ENCODE results near the gene IQSEC1. TPM values are rescaled to one million over a fixed set of nuclear protein-coding genes. Genes with fewer than 3 reads are reported as not detected.

Gene IQSEC1
- total and polyA plus RNA-seq, 9 of the 15 experiments (the other 6 are each of a cell fraction or from before 2014, with no cell fraction given), result 0.56 to 39.0 (median 6.8) TPM

- TF ChIP-seq AFF4 (CRISPR knock-in tag; IDR thresholded peaks at IDR 0.05) (no peak), NONO (IDR thresholded peaks at IDR 0.05; ENCODE audit: low read depth in 2 of 2, low read length in 1 of 2) (peak in 1 of 2 experiments; percentile 97; a peak in 2 of 4 replicates), WHSC1 (IDR thresholded peaks at IDR 0.05; ENCODE audit: low read length) (no peak), ZNF253 (CRISPR knock-in tag; conservative IDR thresholded peaks at IDR 0.05) (no peak), ZNF395 (CRISPR knock-in tag; IDR thresholded peaks at IDR 0.05) (no peak), TARDBP (IDR thresholded peaks at IDR 0.05) (no peak), ZNF239 (CRISPR knock-in tag; IDR thresholded peaks at IDR 0.05) (no peak), BRCA1 (IDR thresholded peaks at IDR 0.05) (no peak), BRCA1 (CRISPR knock-in tag; IDR thresholded peaks at IDR 0.05) (0 out of 2 replicates have a peak, but pooled peaks have one; percentile 16), RNF219 (CRISPR knock-in tag; IDR thresholded peaks at IDR 0.05) (no peak), MCM5 (IDR thresholded peaks at IDR 0.05; ENCODE audit: low read depth) (no peak), BCOR (IDR thresholded peaks at IDR 0.05) (0 out of 2 replicates have a peak, but pooled peaks have one; percentile 46), SMARCE1 (IDR thresholded peaks at IDR 0.05) (peak; percentile 56), KLF16 (IDR thresholded peaks at IDR 0.05) (no peak), ZNF263 (CRISPR knock-in tag; IDR thresholded peaks at IDR 0.05; ENCODE audit: borderline replicate concordance) (no peak), GTF2F1 (IDR thresholded peaks at IDR 0.05; ENCODE audit: low read depth, low read length) (no peak), ZFP91 (CRISPR knock-in tag; IDR thresholded peaks at IDR 0.05) (0 out of 2 replicates have a peak, but pooled peaks have one; percentile 54), CHCHD3 (CRISPR knock-in tag; IDR thresholded peaks at IDR 0.05) (no peak), SP2 (IDR thresholded peaks at IDR 0.05; ENCODE audit: extremely low read depth, low read depth, low read length, poor library complexity, severe bottlenecking) (no peak), ZC3H8 (IDR thresholded peaks at IDR 0.05) (0 out of 2 replicates have a peak, but pooled peaks have one; percentile 59), TSC22D4 (tag; IDR thresholded peaks at IDR 0.05) (0 out of 2 replicates have a peak, but pooled peaks have one; percentile 73)
Measured at GRCh38 chr3:12966847-12967605, 106.2 kb downstream of the IQSEC1 start (continued).
